HG03378 (cell line): ENCODE measurements around the gene DDX28.
"Not testable (repeated sequence)": the region's sequence is repeated elsewhere in the genome, so short reads cannot be mapped to it uniquely, and the experiment has no call there.

Experiments
- ATAC-seq: cut with Tn5 transposase; IDR thresholded peaks from one replicate; pipeline ENCODE4 v1.9.1; 2021; ENCODE audit warnings: mild to moderate bottlenecking, moderate library complexity; ENCODE audit not compliant: unreplicated experiment

The DDX28 gene

DNA sequence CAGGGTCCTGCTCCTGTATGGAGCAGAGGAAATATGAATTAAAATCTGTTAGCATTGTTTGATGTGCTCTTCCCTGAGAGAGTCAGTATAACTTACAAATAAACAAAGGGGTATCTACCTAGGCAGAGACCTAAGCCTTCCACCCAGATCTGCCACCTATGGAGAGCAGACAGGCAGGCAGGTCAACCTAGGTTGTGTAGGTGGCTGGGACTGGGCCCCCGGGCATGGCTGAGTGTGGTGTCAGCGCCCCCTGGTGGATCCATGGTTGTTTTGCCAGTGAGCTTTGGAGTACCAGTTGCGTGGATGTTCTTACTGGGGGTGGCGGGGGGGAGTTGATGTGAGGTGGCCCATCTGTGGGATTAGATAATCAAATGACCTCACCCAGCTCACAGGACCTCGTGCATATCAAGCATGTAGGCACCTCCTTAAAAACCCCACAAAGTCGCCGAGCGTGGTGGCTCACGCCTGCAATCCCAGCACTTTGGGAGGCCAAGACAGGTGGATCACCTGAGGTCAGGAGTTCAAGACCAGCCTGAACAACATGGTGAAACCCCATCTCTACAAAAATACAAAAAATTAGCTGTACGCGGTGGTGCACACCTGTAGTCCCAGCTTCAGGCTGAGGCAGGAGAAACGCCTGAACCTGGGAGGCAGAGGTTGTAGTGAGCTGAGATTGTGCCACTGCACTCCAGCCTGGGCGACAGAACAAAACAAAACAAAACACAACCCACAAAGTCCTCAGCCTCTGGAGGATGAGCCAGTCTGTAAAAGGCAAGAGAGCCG lies 17.7 kb upstream of the DDX28 start:
- no peak for ATAC-seq

- no peak for ATAC-seq
Observed at GRCh38 chr16:68037841-68038597, 15.0 kb upstream of the DDX28 start.

DNA sequence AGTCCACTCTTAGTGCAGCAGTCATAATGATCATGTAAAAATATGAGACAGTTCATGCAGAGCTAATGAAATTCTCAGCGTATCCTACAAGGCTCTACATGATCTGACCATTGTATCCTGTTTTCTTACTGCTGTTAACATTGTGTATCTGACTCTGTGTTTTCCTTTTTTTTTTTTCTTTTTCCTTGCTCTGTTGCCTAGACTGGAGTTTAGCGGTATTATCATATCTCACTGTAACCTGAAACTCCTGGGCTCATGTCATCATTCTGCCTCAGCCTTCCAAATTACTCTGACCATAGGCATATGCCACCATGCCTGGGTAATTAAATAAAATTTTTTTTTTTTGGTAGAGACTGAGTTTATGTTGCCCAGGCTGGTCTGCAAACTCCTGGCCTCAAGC lies 12.2 kb upstream of the DDX28 start:
- ATAC-seq, result no peak

GRCh38 chr16:68033101-68033500 lies 10.1 kb upstream of the DDX28 start:
- ATAC-seq, result no peak

GRCh38 chr16:68031951-68032350 lies 8.9 kb upstream of the DDX28 start:
- no peak for ATAC-seq

- not testable (repeated sequence) for ATAC-seq
Observed at GRCh38 chr16:68030108-68030507, 7.1 kb upstream of the DDX28 start.

- ATAC-seq, result no peak
Observed at GRCh38 chr16:68028996-68029395, 6.0 kb upstream of the DDX28 start.

GRCh38 chr16:68022278-68022727 lies 729 bp downstream of the DDX28 start:
- ATAC-seq, result no peak

DNA sequence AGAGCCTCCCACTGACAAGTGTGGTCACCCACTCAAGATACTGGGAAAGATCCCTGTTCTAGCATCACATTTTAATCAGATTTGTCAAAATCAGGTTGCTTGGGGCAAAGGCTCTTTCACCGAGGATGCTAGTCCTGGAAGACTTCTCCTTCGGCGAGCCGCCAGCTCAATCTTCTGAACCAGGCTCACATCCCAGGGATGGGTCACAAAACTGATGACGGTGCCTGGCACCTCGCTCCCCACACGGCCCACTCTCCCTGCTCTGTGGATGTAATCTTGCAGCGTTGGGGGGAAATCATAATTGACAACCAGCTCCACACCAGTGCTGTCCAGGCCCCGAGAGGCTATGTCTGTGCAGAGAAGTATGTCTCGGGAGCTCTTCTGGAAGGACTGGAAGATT lies 1.5 kb downstream of the DDX28 start:
- no peak for ATAC-seq

- ATAC-seq, result no peak
Observed at GRCh38 chr16:68019167-68019680, 3.8 kb downstream of the DDX28 start.

DNA sequence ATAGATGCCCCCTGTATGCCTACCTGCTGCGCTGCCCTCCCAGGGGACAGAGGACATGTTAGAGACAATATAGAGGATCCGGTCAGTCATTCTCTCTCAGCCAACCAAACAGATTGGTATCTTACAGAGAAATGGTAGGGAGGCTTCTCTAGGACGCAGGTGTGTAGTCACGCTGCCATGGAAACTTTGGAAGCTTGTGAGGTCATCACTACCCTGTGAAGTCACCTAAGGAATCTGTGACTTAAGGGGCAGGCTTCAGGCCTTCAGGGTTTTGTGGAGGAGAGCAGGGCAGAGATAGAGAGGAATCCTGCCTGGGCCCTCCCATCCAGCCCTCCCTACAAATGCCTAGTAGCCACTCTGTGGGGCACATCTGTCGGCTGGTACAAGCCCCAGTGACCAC lies 7.4 kb downstream of the DDX28 start, which contains the start of gene DPEP2NB:
Gene DPEP2NB (minus strand): TSS at position 231 of the 400 bp plus-strand sequence. CDS start 141 bp downstream, at position 90.
- ATAC-seq, result no peak

GRCh38 chr16:68013440-68013839 lies 9.6 kb downstream of the DDX28 start:
- ATAC-seq, result no peak

- not testable (repeated sequence) for ATAC-seq
Observed at GRCh38 chr16:68009872-68010271, 13.2 kb downstream of the DDX28 start.

GRCh38 chr16:68009157-68009735 lies 13.8 kb downstream of the DDX28 start:
- ATAC-seq, result no peak

DNA sequence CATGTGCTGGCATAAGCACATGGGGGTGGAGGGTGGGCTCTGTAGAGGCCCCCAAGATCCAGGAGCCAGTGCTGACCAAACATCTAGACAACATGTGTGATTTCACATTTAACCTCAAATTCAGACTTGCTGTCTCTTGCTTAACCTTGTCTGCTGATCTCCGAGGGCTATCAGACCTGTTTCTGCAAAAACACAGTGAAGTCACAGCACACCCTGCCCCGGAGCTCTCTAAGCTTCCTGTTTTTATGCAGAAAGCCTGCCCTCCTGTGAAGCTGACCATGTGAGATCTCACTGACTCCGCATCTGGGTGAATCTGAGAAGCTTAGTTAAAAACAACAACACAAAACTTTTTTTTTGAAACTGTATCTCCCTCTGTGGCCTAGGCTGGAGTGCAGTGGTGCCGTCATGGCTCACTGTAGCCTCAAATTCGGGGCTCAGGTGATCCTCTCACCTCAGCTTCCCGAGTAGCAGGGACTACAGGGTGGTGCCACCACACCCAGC lies 17.2 kb downstream of the DDX28 start:
- no peak for ATAC-seq

GRCh38 chr16:68005211-68005610 lies 17.8 kb downstream of the DDX28 start:
- ATAC-seq, result no peak

DNA sequence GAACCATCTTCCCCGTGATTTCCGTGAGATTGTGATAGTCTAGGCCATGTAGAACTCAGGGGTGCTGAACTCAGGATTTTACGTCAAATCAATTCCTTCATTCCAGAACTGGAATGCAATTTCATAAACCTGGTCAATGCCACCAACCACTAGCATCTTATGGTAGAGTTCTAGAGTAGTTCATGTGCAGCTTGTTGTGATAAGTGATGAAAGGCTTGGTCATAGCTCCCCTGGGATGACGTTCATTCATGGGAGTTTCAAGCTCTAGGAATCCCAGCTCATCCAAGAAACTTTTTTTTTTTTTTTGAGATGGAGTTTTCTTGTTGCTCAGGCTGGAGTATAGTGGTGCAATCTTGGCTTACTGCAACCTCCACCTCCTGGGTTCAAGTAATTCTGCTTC lies 20.0 kb downstream of the DDX28 start:
- no peak for ATAC-seq

- no peak for ATAC-seq
Observed at GRCh38 chr16:68000450-68000849, 22.6 kb downstream of the DDX28 start.

GRCh38 chr16:67999985-68000384 lies 23.0 kb downstream of the DDX28 start:
- no peak for ATAC-seq

DNA sequence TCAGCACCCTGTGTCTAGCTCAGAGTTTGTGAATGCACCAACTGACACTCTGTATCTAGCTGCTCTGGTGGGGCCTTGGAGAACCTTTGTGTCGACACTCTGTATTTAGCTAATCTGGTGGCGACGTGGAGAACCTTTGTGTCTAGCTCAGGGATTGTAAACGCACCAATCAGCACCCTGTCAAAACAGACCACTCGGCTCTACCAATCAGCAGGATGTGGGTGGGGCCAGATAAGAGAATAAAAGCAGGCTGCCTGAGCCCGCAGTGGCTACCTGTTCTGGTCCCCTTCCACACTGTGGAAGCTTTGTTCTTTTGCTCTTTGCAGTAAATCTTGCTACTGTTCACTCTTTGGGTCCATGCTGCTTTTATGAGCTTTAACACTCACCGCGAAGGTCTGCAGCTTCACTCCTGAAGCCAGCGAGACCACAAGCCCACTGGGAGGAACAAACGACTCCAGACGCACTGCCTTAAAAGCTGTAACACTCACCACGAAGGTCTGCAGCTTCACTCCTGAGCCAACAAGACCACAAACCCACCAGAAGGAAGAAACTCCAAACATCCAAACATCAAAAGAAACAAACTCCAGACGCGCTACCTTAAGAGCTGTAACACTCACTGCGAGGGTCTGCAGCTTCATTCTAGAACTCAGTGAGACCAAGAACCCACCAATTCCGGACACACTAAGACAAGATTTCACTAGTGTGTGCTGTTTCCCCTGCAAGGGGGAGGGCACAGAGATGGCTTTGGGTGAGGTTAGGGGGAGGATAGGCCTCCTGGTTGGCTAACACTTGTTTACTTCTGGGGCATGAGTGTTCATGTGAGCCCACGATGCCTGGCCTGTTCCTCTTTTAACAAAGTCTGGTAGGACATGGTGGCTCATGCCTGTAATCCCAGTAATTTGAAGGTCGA lies 24.0 kb downstream of the DDX28 start, which contains the start of gene DPEP2:
Gene DPEP2 (minus strand): TSS at position 706 of the 910 bp plus-strand sequence. CDS start 6,272 bp downstream, outside the sequence.
- not testable (repeated sequence) for ATAC-seq
